Smooth muscle cell (in vitro differentiated cells): Measurements from ENCODE around the gene IMMT. TPM values are rescaled to one million over a fixed set of nuclear protein-coding genes. Genes with fewer than 3 reads are reported as not detected.

ENCODE experiments used
- DNase-seq: peaks from one replicate; lab custom pipeline; 2025; ENCODE audit not compliant: unreplicated experiment; lab: John Stamatoyannopoulos, UW
- H2AFZ ChIP-seq: fragments of 200-600 bp; sonication (generic); 2 replicates; pipeline ENCODE4 v1.6.0; 2016; ENCODE audit warnings: antibody characterized with exemption, low read depth, mild to moderate bottlenecking
- H3F3A ChIP-seq: fragments of 200-600 bp; sonication (generic); 2 replicates; pipeline ENCODE4 v1.6.0; 2017; ENCODE audit warnings: antibody characterized with exemption, low read depth
- H3K27ac ChIP-seq: fragments of 200-600 bp; sonication (generic); 2 replicates; pipeline ENCODE4 v1.5.1; 2016; ENCODE audit warnings: low read depth, mild to moderate bottlenecking
- H3K27me3 ChIP-seq: fragments of 200-600 bp; sonication (generic); 2 replicates; pipeline ENCODE4 v1.6.1; 2016; ENCODE audit warnings: low read depth, mild to moderate bottlenecking
- H3K36me3 ChIP-seq: fragments of 200-600 bp; sonication (generic); 2 replicates; pipeline ENCODE4 v1.5.1; 2016; ENCODE audit warnings: low read depth
- H3K4me1 ChIP-seq: fragments of 200-600 bp; sonication (generic); 2 replicates; pipeline ENCODE4 v1.5.1; 2016; ENCODE audit warnings: low read depth
- H3K4me2 ChIP-seq: fragments of 200-600 bp; sonication (generic); 2 replicates; pipeline ENCODE4 v1.6.0; 2016; ENCODE audit warnings: mild to moderate bottlenecking
- H3K4me3 ChIP-seq: fragments of 200-600 bp; sonication (generic); 2 replicates; pipeline ENCODE4 v1.5.1; 2016; ENCODE audit warnings: mild to moderate bottlenecking
- H3K79me2 ChIP-seq: fragments of 200-600 bp; sonication (generic); 2 replicates; pipeline ENCODE4 v1.6.0; 2016; ENCODE audit warnings: low read depth, mild to moderate bottlenecking
- H3K9ac ChIP-seq: fragments of 200-600 bp; sonication (generic); 2 replicates; pipeline ENCODE4 v1.6.0; 2016; ENCODE audit warnings: low read depth
- H3K9me3 ChIP-seq: fragments of 200-600 bp; sonication (generic); replicated peaks from 2 replicates; pipeline ENCODE4 v1.5.1; 2016; ENCODE audit warnings: low read depth
- H4K20me1 ChIP-seq: fragments of 200-600 bp; sonication (generic); 2 replicates; pipeline ENCODE4 v1.6.0; 2016; ENCODE audit warnings: low read depth
- WGBS: methylation state at CpG from one replicate; pipeline ENCODE4 v1.1.7; 2016; ENCODE audit warnings: low lambda C conversion rate; 5-methylcytosine and 5-hydroxymethylcytosine counted together
- polyA plus RNA-seq: library from polyadenylated mRNA; unstranded; fragments of >200 nt; fragmentation: Nextera tagmentation; extraction: Ambion mirVana; gene quantifications from 2 replicates; pipeline ENCODE4 v1.2.1, GENCODE V29; 2016
- total RNA-seq: library from RNA; depleted of rRNA; stranded (reverse); fragments of >200 nt; gene quantifications from 2 replicates; pipeline ENCODE4 v1.2.3, GENCODE V29; 2014
- TF ChIP-seq, protein P1 (sequence below): fragments of 200-600 bp; sonication (generic); IDR thresholded peaks from 2 replicates; pipeline ENCODE4 v1.5.1; 2017; ENCODE audit warnings: borderline replicate concordance, mild to moderate bottlenecking, antibody characterized with exemption; ENCODE audit not compliant: insufficient read depth, poor library complexity, severe bottlenecking

The IMMT gene
- total and polyA plus RNA-seq, 2 experiments from 2014 or later, result 71.1 to 74.5 TPM

DNA sequence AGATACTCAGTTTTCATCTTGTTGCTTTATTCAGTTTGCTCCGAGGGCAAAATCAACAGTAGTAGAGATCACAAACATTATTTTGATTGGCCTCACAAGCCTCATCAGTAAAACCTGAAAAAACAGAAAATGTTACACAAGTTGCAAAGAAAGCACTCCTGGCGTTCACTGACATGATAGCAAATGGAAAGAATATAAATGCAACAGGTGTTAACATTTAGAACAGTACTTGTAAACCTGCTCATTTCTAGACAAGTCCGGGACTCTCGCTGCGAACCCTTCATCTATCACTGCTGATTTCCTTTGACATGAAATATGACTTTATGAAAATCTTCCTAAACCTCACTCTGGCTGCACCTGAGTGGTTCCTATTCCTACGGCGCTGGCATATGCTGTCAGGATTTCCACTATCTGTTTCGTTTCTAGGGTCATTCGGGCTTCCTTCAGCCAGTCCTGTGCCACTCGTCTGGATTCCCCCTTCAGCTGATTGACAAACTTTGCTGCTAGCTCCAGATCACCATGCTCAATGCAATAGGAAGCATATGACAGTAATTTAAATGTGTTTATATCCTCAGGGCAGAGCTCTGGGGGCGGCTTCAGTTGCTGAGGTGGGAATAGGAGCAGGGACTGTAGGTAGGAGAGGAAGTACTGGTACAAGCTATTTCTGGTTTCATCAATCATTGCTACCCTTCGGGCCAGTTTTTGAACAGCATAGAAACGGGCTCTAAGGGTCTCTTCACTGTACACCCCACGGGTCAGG is 51.2 kb downstream of the IMMT start:
- TF ChIP-seq, protein P1, sequence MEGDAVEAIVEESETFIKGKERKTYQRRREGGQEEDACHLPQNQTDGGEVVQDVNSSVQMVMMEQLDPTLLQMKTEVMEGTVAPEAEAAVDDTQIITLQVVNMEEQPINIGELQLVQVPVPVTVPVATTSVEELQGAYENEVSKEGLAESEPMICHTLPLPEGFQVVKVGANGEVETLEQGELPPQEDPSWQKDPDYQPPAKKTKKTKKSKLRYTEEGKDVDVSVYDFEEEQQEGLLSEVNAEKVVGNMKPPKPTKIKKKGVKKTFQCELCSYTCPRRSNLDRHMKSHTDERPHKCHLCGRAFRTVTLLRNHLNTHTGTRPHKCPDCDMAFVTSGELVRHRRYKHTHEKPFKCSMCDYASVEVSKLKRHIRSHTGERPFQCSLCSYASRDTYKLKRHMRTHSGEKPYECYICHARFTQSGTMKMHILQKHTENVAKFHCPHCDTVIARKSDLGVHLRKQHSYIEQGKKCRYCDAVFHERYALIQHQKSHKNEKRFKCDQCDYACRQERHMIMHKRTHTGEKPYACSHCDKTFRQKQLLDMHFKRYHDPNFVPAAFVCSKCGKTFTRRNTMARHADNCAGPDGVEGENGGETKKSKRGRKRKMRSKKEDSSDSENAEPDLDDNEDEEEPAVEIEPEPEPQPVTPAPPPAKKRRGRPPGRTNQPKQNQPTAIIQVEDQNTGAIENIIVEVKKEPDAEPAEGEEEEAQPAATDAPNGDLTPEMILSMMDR, result no peak
- Histone ChIP-seq H3K9ac (no peak overlapping the region), H3F3A (peaks cover 4% of the 10 kb centered on the region), H3K4me1 (no peaks in the 10 kb centered on the region), H4K20me1 (peaks cover 5% of the 10 kb centered on the region), H3K27me3 (no peaks in the 10 kb centered on the region), H2AFZ (no peak overlapping the region), H3K9me3 (no peaks in the 10 kb centered on the region), H3K4me3 (no peak overlapping the region), H3K4me2 (no peak overlapping the region), H3K79me2 (no peaks in the 10 kb centered on the region), H3K27ac (no peak overlapping the region), H3K36me3 (peaks cover 24% of the 10 kb centered on the region)
- WGBS, result 95% methylated on average over 14 of the region's 14 CpGs
- no peak for DNase-seq

DNA sequence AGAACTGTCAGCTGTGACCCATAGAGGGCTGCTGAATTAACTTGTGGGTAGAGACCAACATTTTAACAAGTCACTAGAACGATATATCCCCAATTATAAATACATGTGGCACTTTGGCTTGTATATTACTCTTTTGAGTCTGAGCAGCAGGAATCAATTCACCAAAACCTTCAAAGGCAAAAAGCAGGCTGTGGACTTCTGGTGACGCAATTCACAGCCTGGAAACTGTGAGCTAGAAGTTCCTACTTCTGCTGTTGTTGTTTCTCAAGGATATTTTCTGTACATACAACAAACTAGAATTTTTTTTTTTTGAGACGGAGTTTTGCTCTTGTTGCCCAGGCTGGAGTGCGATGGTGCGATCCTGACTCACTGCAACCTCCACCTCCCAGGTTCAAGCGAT is 52.0 kb downstream of the IMMT start:
- H3K27me3 ChIP-seq, result no peaks in the 10 kb centered on the region
- H3K27ac ChIP-seq, result no peak overlapping the region
- peaks cover 20% of the 10 kb centered on the region for H3K36me3 ChIP-seq
- H4K20me1 ChIP-seq, result peaks cover 5% of the 10 kb centered on the region
- no peaks in the 10 kb centered on the region for H3K79me2 ChIP-seq
- peaks cover 4% of the 10 kb centered on the region for H3F3A ChIP-seq
- H3K4me3 ChIP-seq, result no peak overlapping the region
- no peaks in the 10 kb centered on the region for H3K4me1 ChIP-seq
- H3K9ac ChIP-seq, result no peak overlapping the region
- H3K4me2 ChIP-seq, result no peak overlapping the region
- 95% methylated on average over 6 of the region's 6 CpGs for WGBS
- no peak overlapping the region for H2AFZ ChIP-seq
- no peaks in the 10 kb centered on the region for H3K9me3 ChIP-seq
- no peak for DNase-seq
- TF ChIP-seq, protein P1, result no peak

DNA sequence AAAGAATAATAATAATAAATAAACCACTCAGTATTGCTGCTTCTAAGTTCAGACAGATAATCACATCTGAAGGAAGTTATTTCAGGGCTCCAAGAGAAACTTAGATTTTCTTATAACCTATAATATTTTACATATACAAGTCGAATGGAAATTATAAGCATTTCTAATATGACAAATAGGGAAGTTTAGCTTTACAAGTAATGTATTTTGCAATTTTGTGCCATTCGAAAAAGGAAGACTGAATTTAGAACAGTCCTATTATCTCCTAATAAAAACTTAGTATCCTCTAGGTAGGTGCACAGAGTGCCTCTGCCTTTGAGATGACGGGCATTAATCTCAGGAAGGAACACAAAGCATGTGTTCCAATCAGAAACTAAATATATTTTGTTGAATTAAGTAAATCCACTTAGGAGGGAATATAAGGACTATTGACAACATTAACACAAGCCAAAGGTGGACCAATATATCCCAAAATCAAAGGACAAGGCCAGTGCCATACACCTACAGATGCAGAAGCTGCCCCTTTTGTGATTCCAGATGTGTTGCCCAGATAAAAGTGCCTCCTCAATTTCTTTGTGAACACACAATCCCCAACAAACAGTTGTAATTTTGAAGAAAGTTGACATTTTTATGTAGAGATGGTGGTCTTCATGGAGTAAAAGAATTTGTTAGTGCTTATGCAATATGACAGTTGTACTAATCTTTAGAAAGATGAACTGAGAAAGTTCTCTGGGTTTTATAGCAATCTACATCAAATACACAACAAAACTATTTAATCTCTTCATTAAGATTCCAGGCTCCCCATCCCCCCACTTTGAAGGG is 52.6 kb downstream of the IMMT start:
- TF ChIP-seq, protein P1, result no peak
- peaks cover 19% of the 10 kb centered on the region for H3K36me3 ChIP-seq
- peaks cover 5% of the 10 kb centered on the region for H4K20me1 ChIP-seq
- H3F3A ChIP-seq, result peaks cover 4% of the 10 kb centered on the region
- 66% methylated on average over 3 of the region's 3 CpGs for WGBS
- H3K4me1 ChIP-seq, result no peaks in the 10 kb centered on the region
- no peak overlapping the region for H3K9ac ChIP-seq
- H2AFZ ChIP-seq, result no peak overlapping the region
- DNase-seq, result no peak
- no peak overlapping the region for H3K4me2 ChIP-seq
- H3K27ac ChIP-seq, result no peak overlapping the region
- H3K79me2 ChIP-seq, result no peaks in the 10 kb centered on the region
- H3K9me3 ChIP-seq, result no peaks in the 10 kb centered on the region
- H3K27me3 ChIP-seq, result no peaks in the 10 kb centered on the region
- no peak overlapping the region for H3K4me3 ChIP-seq
